Osteoblast (primary cell): ENCODE measurements around the gene HSPB7. TPM values are rescaled to one million over a fixed set of nuclear protein-coding genes. Genes with fewer than 3 reads are reported as not detected.
"Not testable (repeated sequence)": the region's sequence is repeated elsewhere in the genome, so short reads cannot be mapped to it uniquely, and the experiment has no call there.

Experiments
- DNase-seq: peaks from one replicate; pipeline ENCODE4 v3.0.0; 2011; ENCODE audit warnings: low spot score, mixed read lengths; ENCODE audit not compliant: insufficient read length; ENCODE audit errors: missing footprints
- H2AFZ ChIP-seq: 2 replicates; pipeline ENCODE4 v1.6.0; 2011; ENCODE audit warnings: mild to moderate bottlenecking, low read length
- H3K27ac ChIP-seq: 2 replicates; pipeline ENCODE4 v1.5.1; 2011; ENCODE audit warnings: mild to moderate bottlenecking, low read depth, low read length, moderate library complexity
- H3K27me3 ChIP-seq: 2 replicates; pipeline ENCODE4 v1.6.0; 2012; ENCODE audit warnings: mild to moderate bottlenecking, control low read depth, inconsistent platforms, low read length, moderate library complexity; ENCODE audit not compliant: insufficient read depth
- H3K36me3 ChIP-seq: 2 replicates; pipeline ENCODE4 v1.5.1; 2011; ENCODE audit warnings: mild to moderate bottlenecking, low read length, control low read depth, moderate library complexity; ENCODE audit not compliant: insufficient read depth
- H3K4me1 ChIP-seq: 2 replicates; pipeline ENCODE4 v1.5.1; 2011; ENCODE audit warnings: mild to moderate bottlenecking, low read length, control low read depth, moderate library complexity; ENCODE audit not compliant: insufficient read depth
- H3K4me2 ChIP-seq: 2 replicates; pipeline ENCODE4 v1.6.0; 2011; ENCODE audit warnings: mild to moderate bottlenecking, low read length; ENCODE audit not compliant: insufficient read depth
- H3K4me3 ChIP-seq: fragments of 200-600 bp; sonication (generic); 3 replicates; pipeline ENCODE4 v1.5.1; 2012; ENCODE audit warnings: mild to moderate bottlenecking, low read length, inconsistent platforms; ENCODE audit not compliant: insufficient read depth
- H3K79me2 ChIP-seq: 2 replicates; pipeline ENCODE4 v1.6.0; 2012; ENCODE audit warnings: mild to moderate bottlenecking, low read length, control low read depth, inconsistent platforms; ENCODE audit not compliant: insufficient read depth
- H3K9me3 ChIP-seq: 2 replicates; pipeline ENCODE4 v1.5.1; 2011; ENCODE audit warnings: low read depth, low read length, control low read depth
- H4K20me1 ChIP-seq: 2 replicates; pipeline ENCODE4 v1.6.0; 2012; ENCODE audit warnings: mild to moderate bottlenecking, low read length, control low read depth; ENCODE audit not compliant: insufficient read depth
- CTCF ChIP-seq: IDR thresholded peaks from 2 replicates; pipeline ENCODE4 v1.5.1; 2011; ENCODE audit warnings: mild to moderate bottlenecking, low read depth, low read length, moderate library complexity; ENCODE audit errors: extremely low read depth
- total RNA-seq: library from RNA; depleted of rRNA; stranded (reverse); fragments of >200 nt; gene quantifications from 2 replicates; pipeline ENCODE4 v1.2.3, GENCODE V29; 2012

Gene HSPB7
- total RNA-seq, 1 donor, result 6.9 TPM

- Histone ChIP-seq H3K79me2 (no peaks in the 10 kb centered on the region), H3K4me2 (no peak overlapping the region), H3K4me1 (no peaks in the 10 kb centered on the region), H3K36me3 (no peaks in the 10 kb centered on the region), H3K9me3 (no peaks in the 10 kb centered on the region), H2AFZ (no peak overlapping the region), H4K20me1 (no peaks in the 10 kb centered on the region), H3K27me3 (peaks cover 3% of the 10 kb centered on the region), H3K27ac (no peak overlapping the region), H3K4me3 (no peak overlapping the region)
- DNase-seq, result peak; percentile 63
- no peak for TF ChIP-seq CTCF
These were observed 37.0 kb upstream of the HSPB7 start for GRCh38 chr1:16054598-16055540.

- Histone ChIP-seq H3K4me2 (no peak overlapping the region), H3K79me2 (no peaks in the 10 kb centered on the region), H3K9me3 (no peaks in the 10 kb centered on the region), H3K27me3 (peaks cover 3% of the 10 kb centered on the region), H3K4me1 (no peaks in the 10 kb centered on the region), H3K4me3 (no peak overlapping the region), H4K20me1 (no peaks in the 10 kb centered on the region), H3K27ac (no peak overlapping the region), H3K36me3 (no peaks in the 10 kb centered on the region), H2AFZ (no peak overlapping the region)
- peak; percentile 50 for DNase-seq
- TF ChIP-seq CTCF, result no peak
These were observed 36.1 kb upstream of the HSPB7 start for GRCh38 chr1:16053781-16054502.

- not testable (repeated sequence) for H3K4me3 ChIP-seq, H3K4me2 ChIP-seq, H3K9me3 ChIP-seq, H3K27me3 ChIP-seq, H3K4me1 ChIP-seq, H3K79me2 ChIP-seq, DNase-seq, H3K36me3 ChIP-seq, H2AFZ ChIP-seq, H4K20me1 ChIP-seq, H3K27ac ChIP-seq
These were observed 34.1 kb upstream of the HSPB7 start for GRCh38 chr1:16051949-16052348.

- Histone ChIP-seq H2AFZ (no peak overlapping the region), H4K20me1 (no peaks in the 10 kb centered on the region), H3K36me3 (no peaks in the 10 kb centered on the region), H3K4me1 (peaks cover 3% of the 10 kb centered on the region), H3K27me3 (peaks cover 3% of the 10 kb centered on the region), H3K9me3 (no peaks in the 10 kb centered on the region), H3K4me3 (no peak overlapping the region), H3K79me2 (no peaks in the 10 kb centered on the region), H3K4me2 (no peak overlapping the region), H3K27ac (no peak overlapping the region)
- peak; percentile 47 for DNase-seq
- TF ChIP-seq CTCF, result no peak
These were observed 33.2 kb upstream of the HSPB7 start for GRCh38 chr1:16051039-16051438.
